Testis (tissue), 2 donors: ENCODE results near the gene UBE2E1.

ENCODE experiments used
- POLR2A ChIP-seq: fragments of 450-650 bp; IDR thresholded peaks from one replicate; pipeline ENCODE4 v1.6.1; 2017; ENCODE audit warnings: antibody characterized with exemption, mild to moderate bottlenecking, moderate library complexity
- TF ChIP-seq, protein P1 (sequence below), 3 experiments: fragments of 450-650 bp in 2 of 3; fragments of 200-600 bp in 1 of 3; sonication (generic) in 1 of 3; IDR thresholded peaks; one replicate each; pipeline ENCODE4 v1.5.1; 2016 to 2019; ENCODE audit warnings: antibody characterized with exemption in 3 of 3, mild to moderate bottlenecking in 2 of 3, moderate library complexity in 1 of 3

DNA sequence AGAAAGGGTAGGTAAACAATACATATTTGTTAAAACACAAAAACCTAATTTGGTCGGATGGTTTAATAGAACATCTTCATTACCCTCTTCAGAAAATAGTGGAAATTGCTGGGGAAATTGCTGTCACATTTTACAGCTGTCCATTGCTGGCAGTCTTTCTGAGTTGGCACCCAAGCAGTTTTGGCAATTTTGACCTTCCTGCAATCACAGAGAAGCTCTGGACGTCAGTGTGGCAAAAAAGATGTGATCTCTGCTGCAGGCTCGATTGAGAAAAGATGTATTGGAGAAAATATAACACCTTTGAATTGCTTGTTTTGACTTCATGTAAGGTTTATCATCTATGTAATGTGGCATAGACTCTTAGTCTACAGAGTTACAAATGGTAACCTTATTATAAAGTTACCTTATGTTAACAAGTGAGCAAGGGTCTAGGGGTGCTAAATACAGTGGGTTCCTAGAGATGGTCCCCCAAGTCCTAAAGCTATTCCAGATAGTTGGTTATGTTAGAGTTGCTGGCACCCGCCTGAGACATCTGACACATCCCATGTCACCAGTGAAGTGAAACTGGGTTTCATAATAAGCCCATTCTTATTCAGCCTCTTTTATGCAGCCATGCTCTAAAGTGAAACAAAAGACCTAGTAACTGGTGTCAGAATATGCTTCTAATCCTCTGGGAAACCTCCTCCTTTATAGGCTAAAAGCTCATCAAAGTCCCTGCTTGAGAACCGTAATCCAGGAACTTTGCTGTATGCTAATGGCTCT, 14.0 kb downstream of the UBE2E1 start:
- TF ChIP-seq, protein P1, sequence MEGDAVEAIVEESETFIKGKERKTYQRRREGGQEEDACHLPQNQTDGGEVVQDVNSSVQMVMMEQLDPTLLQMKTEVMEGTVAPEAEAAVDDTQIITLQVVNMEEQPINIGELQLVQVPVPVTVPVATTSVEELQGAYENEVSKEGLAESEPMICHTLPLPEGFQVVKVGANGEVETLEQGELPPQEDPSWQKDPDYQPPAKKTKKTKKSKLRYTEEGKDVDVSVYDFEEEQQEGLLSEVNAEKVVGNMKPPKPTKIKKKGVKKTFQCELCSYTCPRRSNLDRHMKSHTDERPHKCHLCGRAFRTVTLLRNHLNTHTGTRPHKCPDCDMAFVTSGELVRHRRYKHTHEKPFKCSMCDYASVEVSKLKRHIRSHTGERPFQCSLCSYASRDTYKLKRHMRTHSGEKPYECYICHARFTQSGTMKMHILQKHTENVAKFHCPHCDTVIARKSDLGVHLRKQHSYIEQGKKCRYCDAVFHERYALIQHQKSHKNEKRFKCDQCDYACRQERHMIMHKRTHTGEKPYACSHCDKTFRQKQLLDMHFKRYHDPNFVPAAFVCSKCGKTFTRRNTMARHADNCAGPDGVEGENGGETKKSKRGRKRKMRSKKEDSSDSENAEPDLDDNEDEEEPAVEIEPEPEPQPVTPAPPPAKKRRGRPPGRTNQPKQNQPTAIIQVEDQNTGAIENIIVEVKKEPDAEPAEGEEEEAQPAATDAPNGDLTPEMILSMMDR (IDR thresholded peaks at IDR 0.05), result no peak
- no peak for TF ChIP-seq POLR2A
